ENCODE measurements around the gene DHFR2.
"Not testable (repeated sequence)": the region's sequence is repeated elsewhere in the genome, so short reads cannot be mapped to it uniquely, and the experiment has no call there.

DHFR2 gene

GRCh38 chr3:94065819-94066480 lies 3.2 kb upstream of the DHFR2 start:
- no peak for DNase-seq (ENCODE audit: low read depth in 3 of 3)

GRCh38 chr3:94065122-94065521 lies 2.4 kb upstream of the DHFR2 start:
- no peak for DNase-seq (ENCODE audit: low read depth in 3 of 3)

- no peak for DNase-seq (ENCODE audit: low read depth in 3 of 3)
These were observed 1.6 kb upstream of the DHFR2 start for GRCh38 chr3:94064243-94064860.

- no peak for DNase-seq (ENCODE audit: low read depth in 3 of 3)
These were observed 892 bp upstream of the DHFR2 start for GRCh38 chr3:94063496-94064119.

- DNase-seq (ENCODE audit: low read depth in 3 of 3): no peak
These were observed 1.4 kb downstream of the DHFR2 start for GRCh38 chr3:94061297-94061696.

DNA sequence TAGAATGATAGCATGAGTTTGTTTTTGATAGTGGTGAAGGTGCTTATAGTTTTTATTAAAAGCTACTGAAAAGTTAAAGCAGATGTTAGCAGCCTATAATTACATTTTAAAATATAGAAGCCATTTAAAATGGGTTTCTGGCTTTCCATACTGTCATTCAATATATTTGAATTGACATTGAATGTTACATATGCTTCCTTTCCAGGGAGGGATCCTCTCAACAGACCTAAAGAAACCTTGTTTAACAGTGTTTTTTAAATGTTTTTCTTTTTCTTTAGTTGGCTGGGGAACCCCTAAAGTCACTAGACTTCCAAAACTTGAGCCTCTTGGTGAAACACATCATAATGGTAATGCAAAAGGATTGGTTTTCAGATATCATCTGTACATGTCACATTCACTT lies 12.2 kb downstream of the DHFR2 start:
- DNase-seq (ENCODE audit: low read depth in 3 of 3): no peak

DNA sequence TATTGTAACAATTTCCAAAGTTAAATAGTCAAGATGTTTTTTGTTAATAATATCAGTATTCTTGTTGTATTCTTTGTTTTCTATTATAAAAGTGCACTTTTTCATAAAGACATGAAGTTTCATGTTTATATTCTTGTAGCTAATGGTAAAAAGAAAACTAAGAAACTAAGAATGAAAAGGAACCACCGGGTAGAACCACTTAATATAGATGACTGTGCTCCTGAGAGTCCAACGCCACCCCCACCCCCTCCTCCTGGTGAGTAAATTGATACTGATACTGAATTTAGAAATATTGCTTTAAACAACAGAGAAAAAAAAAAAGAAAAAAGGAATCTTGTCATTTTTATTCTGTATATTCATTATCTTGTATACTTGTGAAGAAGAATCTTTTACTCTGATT lies 13.4 kb downstream of the DHFR2 start:
- DNase-seq (ENCODE audit: low read depth in 3 of 3): no peak

- DNase-seq (ENCODE audit: low read depth in 3 of 3): no peak
These were observed 16.2 kb downstream of the DHFR2 start for GRCh38 chr3:94046533-94046932.

- not testable (repeated sequence) for DNase-seq (ENCODE audit: low read depth in 3 of 3)
These were observed 18.4 kb downstream of the DHFR2 start for GRCh38 chr3:94044100-94044936.

DNA sequence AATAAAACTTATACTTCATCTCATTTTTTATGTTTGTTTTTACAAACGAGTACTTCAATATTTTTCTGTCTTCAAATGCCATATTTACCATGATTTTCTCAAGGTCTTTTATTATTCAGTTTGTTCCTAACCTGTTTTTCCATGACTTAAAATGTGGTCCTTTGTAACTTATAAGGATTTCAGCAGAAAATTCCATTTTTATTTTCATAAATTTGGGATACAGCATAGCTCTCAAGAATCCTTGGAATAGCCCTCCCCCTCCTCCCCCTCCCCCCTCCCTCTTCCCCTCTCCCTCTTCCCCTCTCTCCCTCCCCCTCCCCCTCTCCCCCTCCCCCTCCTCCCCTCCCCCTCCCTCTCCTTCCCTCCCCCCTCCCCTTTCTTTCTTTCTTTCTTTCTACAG lies 19.4 kb downstream of the DHFR2 start:
- DNase-seq (ENCODE audit: low read depth in 3 of 3): no peak

GRCh38 chr3:94036909-94037507 lies 25.7 kb downstream of the DHFR2 start:
- no peak for DNase-seq (ENCODE audit: low read depth in 3 of 3)

GRCh38 chr3:94028093-94028837 lies 34.5 kb downstream of the DHFR2 start, which contains the start of gene STX19:
Gene STX19, minus strand, starts transcription at chr3:94028597. Its CDS starts 13,328 bp downstream, at chr3:94015269.
- DNase-seq (ENCODE audit: low read depth in 3 of 3): no peak

- DNase-seq (ENCODE audit: low read depth in 3 of 3): no peak
These were observed 36.1 kb downstream of the DHFR2 start for GRCh38 chr3:94026623-94027022.

- DNase-seq (ENCODE audit: low read depth in 3 of 3): no peak
These were observed 38.3 kb downstream of the DHFR2 start for GRCh38 chr3:94024385-94024784.

DNA sequence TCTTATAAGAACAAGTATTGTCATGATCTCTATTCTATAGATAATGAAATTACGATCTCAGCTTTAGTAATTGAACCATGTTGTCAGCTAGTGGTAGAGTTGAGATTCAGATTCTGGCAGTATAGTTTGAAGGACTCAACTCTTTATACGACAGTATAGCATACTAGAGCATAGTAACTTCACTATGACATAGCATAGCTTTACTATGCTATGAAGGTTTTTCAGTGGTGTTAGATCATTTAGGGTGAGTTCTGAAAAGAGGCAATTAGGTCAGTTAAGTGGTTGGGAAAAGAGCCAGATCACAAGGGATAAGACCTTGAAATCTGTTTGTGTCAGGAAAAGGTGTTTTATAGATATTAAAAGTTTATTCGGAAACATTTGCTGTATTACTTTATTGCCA lies 42.4 kb downstream of the DHFR2 start:
- no peak for DNase-seq (ENCODE audit: low read depth in 3 of 3)

DNA sequence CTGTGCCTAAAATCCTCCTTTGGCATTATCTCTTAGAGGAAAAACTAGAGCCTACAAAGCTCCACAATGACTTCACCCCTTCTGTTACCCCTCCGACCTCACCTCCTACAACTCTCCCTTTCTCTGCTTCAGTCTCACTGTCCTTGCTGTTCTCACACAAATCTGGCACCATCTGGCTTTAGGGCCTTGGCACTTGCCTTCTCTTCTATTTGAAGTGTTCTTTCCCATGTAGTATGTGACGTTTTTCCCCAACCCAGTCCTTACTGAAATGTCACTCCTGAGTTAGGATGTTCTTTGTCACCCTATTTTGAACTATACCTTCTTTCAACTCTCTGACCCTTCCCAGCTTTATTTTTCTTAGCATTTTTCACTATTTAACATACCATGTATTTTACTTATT lies 43.1 kb downstream of the DHFR2 start:
- no peak for DNase-seq (ENCODE audit: low read depth in 3 of 3)

DNA sequence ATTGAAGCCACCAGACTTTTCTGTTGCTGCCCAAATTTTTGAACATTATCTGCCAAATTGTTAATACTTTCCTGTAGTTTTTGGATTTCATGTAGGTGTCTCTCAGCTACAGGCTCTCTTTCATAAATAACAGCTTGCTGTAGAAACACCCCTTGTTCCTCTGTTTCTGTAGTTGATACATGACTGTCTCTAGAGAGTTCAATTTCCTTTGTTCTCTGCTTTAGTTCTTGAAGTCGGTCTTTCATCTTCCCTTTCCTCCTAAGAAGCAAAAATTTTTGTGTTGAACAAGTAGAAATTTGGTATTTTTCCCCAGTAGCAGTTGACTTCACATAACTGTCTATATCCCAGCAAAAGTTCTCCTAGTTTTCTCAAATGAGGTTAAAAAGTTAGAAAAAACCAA lies 47.7 kb downstream of the DHFR2 start:
- DNase-seq (ENCODE audit: low read depth in 3 of 3): no peak

- DNase-seq (ENCODE audit: low read depth in 3 of 3): no peak
These were observed 50.5 kb downstream of the DHFR2 start for GRCh38 chr3:94012185-94012584.

GRCh38 chr3:94011233-94011711 lies 51.4 kb downstream of the DHFR2 start:
- DNase-seq (ENCODE audit: low read depth in 3 of 3): no peak

DNA sequence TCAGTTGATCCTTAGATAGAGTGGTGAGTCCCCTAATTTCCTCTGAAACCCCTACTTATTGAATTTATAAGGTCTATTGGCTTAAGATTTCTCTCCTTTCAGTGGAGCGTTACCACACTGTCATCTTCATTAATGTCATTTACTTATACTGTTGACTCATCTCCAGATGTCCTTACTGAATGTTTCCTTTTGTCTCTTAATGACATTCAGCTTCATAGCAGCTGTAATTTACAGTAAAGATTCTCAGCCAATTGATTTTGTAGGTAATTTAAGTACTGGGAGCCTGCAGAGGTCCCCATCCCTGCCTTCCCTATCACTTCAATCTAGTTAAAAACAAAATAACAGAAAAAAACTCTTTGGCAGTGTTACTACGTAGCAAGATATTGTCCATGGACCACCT lies 53.1 kb downstream of the DHFR2 start:
- DNase-seq (ENCODE audit: low read depth in 3 of 3): no peak

- DNase-seq (ENCODE audit: low read depth in 3 of 3): no peak
These were observed 54.5 kb downstream of the DHFR2 start for GRCh38 chr3:94008253-94008652.
